ENCODE results near the gene ZPLD1.

ZPLD1 gene

GRCh38 chr3:102434715-102435114, at the start of gene ZPLD1:
Gene ZPLD1, plus strand, starts transcription at chr3:102435015. Its CDS starts 3,473 bp downstream, at chr3:102438488.
- DNase-seq (ENCODE audit: low read depth), result no peak

GRCh38 chr3:102390171-102390864, 44.5 kb upstream of the ZPLD1 start:
- no peak for DNase-seq (ENCODE audit: low read depth)

DNA sequence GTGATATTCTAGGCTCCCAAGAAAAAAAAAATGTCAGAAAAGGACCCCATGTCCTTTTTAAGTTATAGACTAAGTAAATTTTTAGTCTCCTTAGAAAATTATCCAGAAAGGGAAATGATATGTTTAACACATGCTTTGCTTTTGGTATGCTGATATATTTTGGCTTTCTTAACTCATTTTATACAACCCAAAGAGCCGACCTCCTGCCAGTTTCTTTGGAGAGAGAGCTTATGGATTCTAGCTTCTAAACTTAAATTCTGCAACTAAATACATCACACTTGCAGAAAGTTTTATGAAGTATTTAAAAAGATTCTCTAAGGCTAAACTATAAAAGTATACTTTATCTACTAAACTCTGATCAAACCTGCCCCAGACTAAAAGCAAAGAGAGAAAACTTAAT, 43.9 kb upstream of the ZPLD1 start:
- DNase-seq (ENCODE audit: low read depth), result no peak

DNA sequence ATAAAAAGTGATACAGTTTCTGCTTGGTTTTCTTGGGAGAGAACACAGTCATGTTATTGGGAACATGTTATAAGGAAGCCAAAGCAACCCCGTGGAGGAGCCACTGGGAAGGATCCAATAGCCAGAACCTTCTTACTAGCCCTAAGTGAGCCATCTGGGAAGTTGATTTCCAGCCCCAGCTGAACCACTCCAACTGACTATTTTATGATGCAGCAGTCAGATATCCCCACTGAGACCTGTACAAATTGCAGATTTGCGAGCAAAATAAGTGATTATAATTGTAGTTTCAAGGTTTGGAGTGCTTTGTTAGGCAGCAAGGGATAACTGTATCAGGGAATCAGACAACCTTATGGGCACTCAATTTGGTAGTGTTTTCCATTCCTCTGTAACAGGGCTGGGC, 43.3 kb upstream of the ZPLD1 start:
- no peak for DNase-seq (ENCODE audit: low read depth)

- DNase-seq (ENCODE audit: low read depth), result no peak
Measured at GRCh38 chr3:102394517-102394916, 40.3 kb upstream of the ZPLD1 start.

DNA sequence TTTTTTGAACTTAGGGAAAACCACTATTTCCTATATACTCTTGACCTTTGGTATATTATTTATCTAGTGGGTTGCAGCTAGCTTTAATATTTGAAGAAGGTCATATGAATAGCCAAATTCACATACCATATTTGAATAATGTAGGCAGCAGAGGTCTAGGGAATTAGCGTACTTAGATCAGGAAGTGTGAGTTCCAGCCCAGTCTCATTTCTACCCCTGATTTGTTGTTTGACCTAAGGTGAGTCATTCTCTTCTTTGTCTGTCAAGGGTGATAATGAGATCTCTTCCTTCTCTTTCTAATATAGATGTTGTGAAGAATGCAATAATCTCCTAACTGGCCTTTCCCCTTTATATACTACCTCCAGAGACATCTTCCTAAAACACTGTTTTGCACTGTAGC, 36.6 kb upstream of the ZPLD1 start:
- no peak for DNase-seq (ENCODE audit: low read depth)

DNA sequence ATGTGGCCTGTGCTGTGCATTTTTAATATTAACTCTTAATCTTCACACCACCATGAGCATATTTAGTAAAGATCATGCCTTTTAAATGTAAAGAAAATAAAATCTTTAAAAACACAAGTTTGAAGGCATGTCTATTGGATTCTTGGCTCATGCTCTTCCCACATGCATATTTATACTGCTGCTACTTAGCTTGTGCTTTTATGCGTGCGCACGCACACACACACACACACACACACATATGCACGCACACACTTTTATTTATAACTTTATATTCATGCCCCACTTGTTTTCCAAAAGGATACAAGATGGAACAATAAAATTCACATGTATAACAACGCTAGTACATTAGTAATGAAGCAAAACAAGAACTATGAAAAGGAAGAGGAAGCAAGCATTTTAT, 36.1 kb upstream of the ZPLD1 start:
- no peak for DNase-seq (ENCODE audit: low read depth)

GRCh38 chr3:102400142-102400541, 34.7 kb upstream of the ZPLD1 start:
- no peak for DNase-seq (ENCODE audit: low read depth)

GRCh38 chr3:102400766-102401165, 34.0 kb upstream of the ZPLD1 start:
- DNase-seq (ENCODE audit: low read depth), result no peak

DNA sequence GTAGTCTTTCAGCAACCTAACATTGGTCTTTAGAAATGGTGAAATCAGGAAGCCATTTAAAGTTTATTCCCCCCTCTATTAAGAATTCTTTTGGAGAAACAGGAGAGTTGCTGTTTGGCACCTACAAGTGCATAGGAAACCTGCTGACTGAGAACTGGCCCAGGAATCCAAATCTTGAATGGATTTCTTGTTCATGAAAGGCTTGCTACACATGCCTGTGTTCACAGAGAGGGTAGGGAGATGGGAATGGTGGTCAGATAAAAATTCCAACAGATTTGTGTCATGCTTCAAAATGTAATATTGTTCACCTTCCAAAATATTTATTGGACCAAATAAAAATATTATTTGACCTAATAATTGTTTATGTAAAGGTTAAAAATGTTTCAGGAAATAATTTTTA, 24.2 kb upstream of the ZPLD1 start:
- no peak for DNase-seq (ENCODE audit: low read depth)

DNA sequence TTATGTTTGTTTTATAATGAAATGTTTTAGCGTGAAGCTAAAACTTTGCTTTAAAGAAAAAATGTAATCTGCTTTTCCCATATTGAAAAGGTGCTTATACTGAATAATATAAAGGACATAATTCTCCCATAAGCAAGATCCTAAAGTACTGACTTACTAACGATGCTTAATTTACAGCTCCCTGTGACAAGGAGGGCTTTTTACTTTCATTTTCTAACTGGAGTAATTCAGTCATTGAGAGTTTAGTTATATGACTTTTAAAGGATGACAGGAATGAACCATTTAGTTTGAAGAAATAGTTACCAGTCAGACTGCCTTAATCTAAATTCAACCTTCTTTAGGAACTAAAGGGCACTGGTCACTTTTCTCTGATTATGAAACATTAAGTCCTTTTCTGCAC, 19.3 kb upstream of the ZPLD1 start:
- no peak for DNase-seq (ENCODE audit: low read depth)

DNA sequence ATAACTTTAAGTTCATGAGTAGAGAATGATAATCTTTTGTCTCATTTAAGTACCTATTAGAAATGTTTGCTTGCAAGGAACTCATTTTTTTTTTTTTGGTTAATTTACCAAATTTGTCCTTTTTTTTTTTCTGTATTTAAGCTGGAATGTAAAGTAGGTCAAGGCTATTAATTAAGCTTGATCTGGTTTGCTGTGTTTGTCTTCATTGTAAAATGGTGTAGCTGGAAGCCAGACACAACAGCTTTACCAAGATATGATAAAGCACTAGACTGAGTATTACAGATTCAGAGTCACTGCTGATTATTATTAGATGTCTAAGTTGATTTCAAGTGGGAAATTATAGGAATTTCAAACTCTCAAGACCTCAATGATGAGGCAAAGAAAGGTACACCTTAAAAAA, 15.0 kb upstream of the ZPLD1 start:
- DNase-seq (ENCODE audit: low read depth), result no peak

- DNase-seq (ENCODE audit: low read depth), result no peak
Measured at GRCh38 chr3:102441832-102442231, 7.0 kb downstream of the ZPLD1 start.

DNA sequence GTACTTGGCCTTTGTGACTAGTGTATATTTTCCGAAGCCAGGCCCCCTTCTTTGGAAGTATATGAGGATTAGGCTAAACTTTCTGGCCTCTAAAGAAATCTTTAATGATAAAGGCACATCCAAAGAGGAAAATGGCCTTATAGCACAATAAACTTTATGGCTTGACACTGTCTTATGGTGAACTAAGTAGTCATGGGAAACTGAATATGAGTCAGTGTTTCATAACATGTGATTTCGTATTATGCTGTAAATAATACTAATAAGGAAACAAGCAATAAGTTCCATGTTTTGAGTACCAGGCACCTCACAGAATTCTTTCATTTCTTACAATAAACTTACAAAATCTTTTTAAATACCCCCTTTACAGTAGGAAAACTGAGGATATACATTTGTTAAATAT, 8.2 kb downstream of the ZPLD1 start:
- DNase-seq (ENCODE audit: low read depth), result no peak

- no peak for DNase-seq (ENCODE audit: low read depth)
Measured at GRCh38 chr3:102444101-102444500, 9.3 kb downstream of the ZPLD1 start.

- DNase-seq (ENCODE audit: low read depth), result no peak
Measured at GRCh38 chr3:102447272-102447671, 12.5 kb downstream of the ZPLD1 start.

GRCh38 chr3:102449341-102449740, 14.5 kb downstream of the ZPLD1 start:
- DNase-seq (ENCODE audit: low read depth), result no peak

DNA sequence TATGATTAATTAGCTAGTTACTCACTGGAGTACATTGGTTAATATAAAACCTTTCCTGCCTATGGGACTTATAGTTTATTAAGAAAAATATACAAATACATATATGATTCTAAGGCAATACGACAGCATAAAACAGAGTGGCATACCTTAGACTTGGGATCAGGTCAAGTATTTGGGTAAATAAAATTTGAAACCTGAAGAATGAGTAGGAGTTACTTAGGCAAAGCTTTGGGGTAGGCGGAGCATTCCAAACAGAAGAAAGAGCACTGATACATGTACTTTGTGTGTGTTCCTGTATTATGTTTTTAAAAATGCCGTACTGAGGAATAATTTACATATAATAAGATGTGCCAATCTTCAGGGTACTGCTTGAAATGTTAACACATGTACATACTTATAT, 15.1 kb downstream of the ZPLD1 start:
- no peak for DNase-seq (ENCODE audit: low read depth)

GRCh38 chr3:102450976-102451375, 16.2 kb downstream of the ZPLD1 start:
- no peak for DNase-seq (ENCODE audit: low read depth)

DNA sequence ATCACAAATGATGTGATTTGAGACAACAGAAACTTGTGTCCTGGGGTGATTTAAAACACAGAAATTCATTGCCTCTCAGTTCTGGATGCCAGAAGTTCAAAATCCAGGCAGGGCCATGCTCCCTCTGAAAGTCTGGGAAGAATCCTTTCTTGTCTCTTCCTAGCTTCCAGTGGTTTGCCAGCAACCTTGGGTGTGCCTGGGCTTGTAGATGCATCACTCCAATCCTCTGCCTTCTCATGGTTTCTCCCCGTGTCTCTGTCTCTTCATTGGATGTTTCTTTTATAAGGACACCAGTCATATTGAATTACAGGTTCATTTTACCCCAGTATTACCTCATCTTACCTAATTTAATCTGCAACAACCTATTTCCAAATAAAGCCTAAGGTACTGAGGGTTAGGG, 16.7 kb downstream of the ZPLD1 start:
- no peak for DNase-seq (ENCODE audit: low read depth)

GRCh38 chr3:102454181-102454580, 19.4 kb downstream of the ZPLD1 start:
- DNase-seq (ENCODE audit: low read depth), result no peak

DNA sequence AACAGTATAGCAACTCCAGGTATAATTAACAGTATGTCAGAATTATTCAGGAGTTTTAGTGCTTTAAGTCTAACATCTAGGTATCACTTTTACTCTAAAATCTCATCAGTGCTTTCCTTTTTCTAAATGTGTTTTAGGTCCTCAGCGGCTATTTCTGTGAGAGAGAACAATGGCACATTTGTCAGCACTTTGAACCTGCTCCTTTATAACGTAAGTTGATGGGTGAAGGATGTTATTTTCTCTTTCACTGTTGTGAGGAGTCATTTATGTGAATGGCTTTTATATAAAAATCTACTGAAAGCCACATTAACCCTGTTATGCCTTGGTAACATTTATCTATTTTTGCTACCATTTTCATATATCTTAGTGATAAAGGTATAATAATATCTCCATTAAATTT, 22.8 kb downstream of the ZPLD1 start:
- no peak for DNase-seq (ENCODE audit: low read depth)

DNA sequence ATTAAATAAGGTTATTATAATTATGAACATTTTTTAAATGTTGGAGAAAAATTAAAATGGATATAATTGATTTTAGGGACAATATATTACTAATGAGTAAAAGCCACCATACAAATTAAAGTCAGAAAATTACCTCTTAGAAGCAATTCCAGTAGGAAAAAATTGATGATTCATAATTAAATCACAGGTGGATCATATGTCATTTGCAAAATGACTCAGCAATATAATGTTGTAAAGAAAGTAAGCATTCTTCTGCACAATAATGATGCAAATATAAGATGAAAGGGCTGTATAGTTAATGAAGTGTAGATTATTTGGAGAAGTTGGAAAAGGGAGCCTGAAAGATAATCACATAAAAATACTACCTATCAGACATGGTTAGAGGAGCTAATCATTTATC, 25.8 kb downstream of the ZPLD1 start:
- DNase-seq (ENCODE audit: low read depth), result no peak

GRCh38 chr3:102464261-102464660, 29.4 kb downstream of the ZPLD1 start:
- no peak for DNase-seq (ENCODE audit: low read depth)

DNA sequence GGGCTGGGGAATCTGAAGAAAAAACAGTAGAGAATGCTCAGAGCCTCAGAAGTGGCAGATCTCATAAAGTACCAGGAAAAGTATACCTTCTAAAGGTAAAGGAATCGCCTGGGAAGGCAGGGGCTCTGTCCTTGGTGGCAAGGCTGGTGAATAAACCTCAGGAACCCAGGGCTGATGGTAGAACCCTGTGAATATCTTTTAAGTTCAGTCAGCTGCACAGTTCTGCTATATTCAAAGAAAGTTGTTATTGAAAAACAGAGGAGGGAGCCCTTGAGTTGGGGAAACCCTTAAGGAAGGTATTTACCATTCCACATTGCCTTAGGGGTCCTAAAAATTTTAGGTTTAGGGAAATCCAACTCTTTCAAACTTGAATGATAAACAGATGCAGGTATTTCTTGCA, 31.2 kb downstream of the ZPLD1 start:
- no peak for DNase-seq (ENCODE audit: low read depth)

Measured in CMK (cell line).